Measurements from ENCODE around the gene AGAP3. TPM values are rescaled to one million over a fixed set of nuclear protein-coding genes. Genes with fewer than 3 reads are reported as not detected.

AGAP3 gene
- total RNA-seq, 2 donors from 2014 or later = 52.1 to 62.8 TPM

DNA sequence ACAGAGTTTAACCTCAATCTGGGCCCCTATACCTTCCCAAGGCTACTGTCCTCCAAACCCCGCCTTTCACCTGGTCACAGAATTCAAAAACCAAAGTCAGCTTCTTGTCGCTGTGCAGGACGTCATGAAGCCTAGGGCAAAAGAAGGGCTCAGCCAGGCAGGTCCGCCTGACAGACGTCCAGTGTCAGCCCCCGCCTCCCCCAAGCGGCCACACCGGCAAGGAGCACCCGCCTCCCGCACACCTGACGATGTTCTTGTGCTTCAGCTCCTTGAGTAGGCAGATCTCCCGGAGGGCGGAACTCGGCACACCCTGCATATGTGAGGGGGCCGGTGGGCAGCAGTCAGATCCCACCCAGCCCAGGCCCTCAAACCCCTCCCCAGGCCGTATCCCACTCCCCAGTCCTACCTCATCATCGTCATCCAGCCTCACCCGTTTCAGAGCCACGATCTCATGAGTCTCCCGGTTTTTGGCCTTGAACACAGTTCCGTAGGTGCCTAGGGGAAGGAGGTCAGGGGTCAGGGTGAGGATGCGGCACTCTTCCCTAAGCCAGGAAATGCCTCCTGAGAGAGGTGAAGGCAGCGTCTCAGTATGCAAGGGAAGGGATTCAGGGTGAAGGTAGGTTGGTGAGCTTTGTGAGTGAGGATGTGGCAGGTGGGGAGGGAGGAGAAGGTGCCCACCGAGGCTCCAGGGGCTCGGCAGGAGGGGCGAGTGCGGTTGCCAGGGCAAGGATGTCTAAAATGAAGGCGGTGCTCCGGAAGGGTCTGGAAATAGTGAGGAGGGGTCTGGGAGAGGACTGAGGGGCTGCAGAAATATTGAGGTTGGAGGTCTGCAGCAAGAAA is 29.4 kb upstream of the AGAP3 start:
- no peaks in the 10 kb centered on the region for H3K36me3 ChIP-seq
- H3K4me3 ChIP-seq = peak overlapping the region; percentile 98
- ATAC-seq (ENCODE audit: insufficient number of reproducible peaks, low FRiP score, low read depth) = no peak
- no peaks in the 10 kb centered on the region for H3K27me3 ChIP-seq (replicated peaks; ENCODE audit: insufficient read depth)
- no peak for DNase-seq (ENCODE audit: low spot score)
- peaks cover 29 to 40% of the 10 kb centered on the region in 2 donors for H3K4me1 ChIP-seq (ENCODE audit: control insufficient read depth in 1 of 2, low read depth in 2 of 2)
- no peaks in the 10 kb centered on the region for H3K9me3 ChIP-seq
- TF ChIP-seq, protein P1, sequence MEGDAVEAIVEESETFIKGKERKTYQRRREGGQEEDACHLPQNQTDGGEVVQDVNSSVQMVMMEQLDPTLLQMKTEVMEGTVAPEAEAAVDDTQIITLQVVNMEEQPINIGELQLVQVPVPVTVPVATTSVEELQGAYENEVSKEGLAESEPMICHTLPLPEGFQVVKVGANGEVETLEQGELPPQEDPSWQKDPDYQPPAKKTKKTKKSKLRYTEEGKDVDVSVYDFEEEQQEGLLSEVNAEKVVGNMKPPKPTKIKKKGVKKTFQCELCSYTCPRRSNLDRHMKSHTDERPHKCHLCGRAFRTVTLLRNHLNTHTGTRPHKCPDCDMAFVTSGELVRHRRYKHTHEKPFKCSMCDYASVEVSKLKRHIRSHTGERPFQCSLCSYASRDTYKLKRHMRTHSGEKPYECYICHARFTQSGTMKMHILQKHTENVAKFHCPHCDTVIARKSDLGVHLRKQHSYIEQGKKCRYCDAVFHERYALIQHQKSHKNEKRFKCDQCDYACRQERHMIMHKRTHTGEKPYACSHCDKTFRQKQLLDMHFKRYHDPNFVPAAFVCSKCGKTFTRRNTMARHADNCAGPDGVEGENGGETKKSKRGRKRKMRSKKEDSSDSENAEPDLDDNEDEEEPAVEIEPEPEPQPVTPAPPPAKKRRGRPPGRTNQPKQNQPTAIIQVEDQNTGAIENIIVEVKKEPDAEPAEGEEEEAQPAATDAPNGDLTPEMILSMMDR (IDR thresholded peaks at IDR 0.05) = no peak
- H3K27ac ChIP-seq = no peak overlapping the region

DNA sequence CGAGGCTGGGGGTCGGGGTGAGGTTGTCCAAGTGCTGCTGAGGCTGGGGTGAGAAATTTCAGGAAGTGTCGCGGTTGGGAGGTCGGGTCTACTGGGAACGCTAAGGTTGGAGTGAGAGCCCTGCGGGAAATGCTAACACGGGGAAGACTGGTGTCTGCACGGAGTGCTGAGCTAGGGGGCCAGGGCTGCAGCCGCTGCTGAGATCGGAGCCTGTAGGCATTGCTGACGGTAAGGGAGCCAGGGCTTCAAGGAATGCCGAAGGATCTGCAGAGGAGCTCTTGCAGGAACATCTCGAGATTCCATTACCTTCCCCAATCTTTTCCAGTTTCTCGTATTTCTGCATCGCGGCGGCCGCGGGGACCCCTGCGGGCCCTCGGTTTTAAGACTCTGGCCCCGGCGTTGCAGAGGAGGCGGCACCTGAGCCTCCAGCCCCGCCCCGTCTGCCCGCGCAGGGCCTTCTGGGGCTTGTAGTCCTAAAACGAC is 28.7 kb upstream of the AGAP3 start, which contains the start of gene CDK5:
Gene CDK5, minus strand, starts transcription at position 392 of the 483 bp plus-strand sequence. Its CDS starts 49 bp downstream, at position 343.
- Histone ChIP-seq H3K27me3 (replicated peaks; ENCODE audit: insufficient read depth) (no peaks in the 10 kb centered on the region), H3K9me3 (no peaks in the 10 kb centered on the region), H3K4me3 (peak within 1 kb of the TSS; percentile 98), H3K4me1 (ENCODE audit: control insufficient read depth in 1 of 2, low read depth in 2 of 2) (peaks cover 34 to 47% of the 10 kb centered on the region in 2 donors), H3K27ac (peak within 1 kb of the TSS; percentile 81 to 97), H3K36me3 (no peaks in the 10 kb centered on the region)
- ATAC-seq (ENCODE audit: insufficient number of reproducible peaks, low FRiP score, low read depth) = peak; percentile 15
- TF ChIP-seq, protein P1 (IDR thresholded peaks at IDR 0.05) = no peak
- DNase-seq (ENCODE audit: low spot score) = no peak

DNA sequence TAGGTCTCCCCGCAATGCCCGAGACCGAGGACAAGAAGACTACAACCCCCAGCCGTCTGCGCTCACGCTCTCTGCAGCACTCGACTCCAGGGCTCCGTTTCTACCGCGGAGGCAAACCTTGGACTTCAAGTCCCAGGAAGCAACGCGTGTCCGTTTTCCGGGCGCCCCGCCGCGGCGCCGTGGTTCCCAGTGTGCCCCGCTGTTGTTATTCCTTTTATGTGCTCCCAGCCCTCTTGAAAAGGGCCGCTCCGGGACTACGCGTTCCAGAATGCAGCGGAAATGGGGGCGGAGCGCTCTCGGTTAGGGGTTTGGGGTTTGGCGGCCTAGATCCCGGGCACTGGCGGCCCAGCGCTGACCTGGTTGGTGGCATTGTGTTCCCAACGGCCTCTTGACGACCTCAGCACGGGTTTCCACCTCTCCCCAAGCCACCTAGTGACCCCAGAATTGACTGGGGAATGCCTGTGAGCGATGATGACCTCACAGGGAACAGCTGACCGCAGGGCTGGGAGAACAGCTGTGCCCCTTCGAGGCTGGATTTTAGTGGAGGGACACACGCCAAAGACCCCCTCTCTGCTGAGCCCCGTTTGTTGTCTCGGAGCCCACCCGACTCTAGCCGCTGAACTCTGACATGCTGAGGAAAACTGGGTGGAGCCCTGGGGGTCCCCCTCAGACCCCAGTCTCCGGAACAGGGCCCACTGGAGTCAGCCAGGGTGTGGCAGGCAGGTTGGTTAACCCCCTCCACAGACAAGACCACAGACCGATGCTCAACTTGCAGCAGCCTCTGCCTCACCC is 28.1 kb upstream of the AGAP3 start:
- Histone ChIP-seq H3K36me3 (no peaks in the 10 kb centered on the region), H3K4me1 (ENCODE audit: control insufficient read depth in 1 of 2, low read depth in 2 of 2) (peaks cover 37 to 50% of the 10 kb centered on the region in 2 donors), H3K4me3 (peak overlapping the region; percentile 98), H3K27ac (peak overlapping the region; percentile 81 to 97), H3K9me3 (no peaks in the 10 kb centered on the region), H3K27me3 (replicated peaks; ENCODE audit: insufficient read depth) (no peaks in the 10 kb centered on the region)
- DNase-seq (ENCODE audit: low spot score) (peak; percentile 97), ATAC-seq (ENCODE audit: insufficient number of reproducible peaks, low FRiP score, low read depth) (peak; percentile 92)
- TF ChIP-seq, protein P1 (IDR thresholded peaks at IDR 0.05) = no peak

DNA sequence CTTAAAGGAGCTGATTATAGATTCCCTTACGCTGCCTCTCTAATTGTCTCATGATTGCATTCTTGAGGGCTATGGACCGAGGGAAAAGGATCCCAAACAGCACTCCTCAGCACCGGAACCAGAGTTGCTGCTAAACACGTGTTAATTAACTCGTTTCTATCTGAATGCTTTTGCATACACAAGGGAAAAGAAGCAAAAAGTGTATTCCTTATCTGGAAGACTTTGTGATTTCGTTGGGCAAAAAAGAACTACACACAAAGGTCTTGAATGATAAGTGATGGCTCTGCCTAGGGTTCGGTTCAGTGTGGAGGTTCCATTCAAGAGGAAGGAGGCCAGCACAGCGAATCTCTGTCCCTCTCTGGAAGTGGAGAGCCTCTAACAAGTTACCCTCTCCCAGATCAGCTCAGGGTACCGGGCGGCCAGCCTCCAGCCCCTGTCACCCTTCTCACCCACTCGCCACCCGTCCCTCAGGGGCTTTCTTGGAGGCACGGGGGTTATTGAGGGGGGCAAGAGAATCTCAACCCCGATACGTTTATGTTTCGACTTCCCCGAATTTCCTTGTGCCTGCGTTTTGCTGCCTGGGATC is 27.4 kb upstream of the AGAP3 start:
- H3K27ac ChIP-seq = peak overlapping the region; percentile 81 to 97
- ATAC-seq (ENCODE audit: insufficient number of reproducible peaks, low FRiP score, low read depth) (no peak), DNase-seq (ENCODE audit: low spot score) (no peak)
- peaks cover 37 to 56% of the 10 kb centered on the region in 2 donors for H3K4me1 ChIP-seq (ENCODE audit: control insufficient read depth in 1 of 2, low read depth in 2 of 2)
- no peaks in the 10 kb centered on the region for H3K36me3 ChIP-seq
- no peaks in the 10 kb centered on the region for H3K27me3 ChIP-seq (replicated peaks; ENCODE audit: insufficient read depth)
- TF ChIP-seq, protein P1 (IDR thresholded peaks at IDR 0.05) = no peak
- no peaks in the 10 kb centered on the region for H3K9me3 ChIP-seq
- peak overlapping the region; percentile 98 for H3K4me3 ChIP-seq

All from thoracic aorta (tissue), 2 donors.